ENCODE data around the gene CPD.

The CPD gene

GRCh38 chr17:30357476-30357875 is 21.3 kb upstream of the CPD start:
- no peak for FAIRE-seq

GRCh38 chr17:30358055-30358760 is 20.5 kb upstream of the CPD start:
- FAIRE-seq = no peak

GRCh38 chr17:30360086-30360808 is 18.5 kb upstream of the CPD start:
- no peak for FAIRE-seq

GRCh38 chr17:30361766-30362279 is 16.9 kb upstream of the CPD start:
- no peak for FAIRE-seq

- FAIRE-seq = no peak
Observed at GRCh38 chr17:30363715-30364202, 15.0 kb upstream of the CPD start.

- FAIRE-seq = no peak
Observed at GRCh38 chr17:30366536-30366935, 12.2 kb upstream of the CPD start.

- FAIRE-seq = no peak
Observed at GRCh38 chr17:30368912-30369720, 9.6 kb upstream of the CPD start.

- no peak for FAIRE-seq
Observed at GRCh38 chr17:30369995-30370394, 8.7 kb upstream of the CPD start.

GRCh38 chr17:30372755-30373154 is 6.0 kb upstream of the CPD start:
- no peak for FAIRE-seq

- no peak for FAIRE-seq
Observed at GRCh38 chr17:30375661-30376060, 3.1 kb upstream of the CPD start.

- FAIRE-seq = no peak
Observed at GRCh38 chr17:30376621-30377452, 1.9 kb upstream of the CPD start.

- no peak for FAIRE-seq
Observed at GRCh38 chr17:30377574-30378240, 1.0 kb upstream of the CPD start.

- no peak for FAIRE-seq
Observed at GRCh38 chr17:30378241-30378824, 394 bp upstream of the CPD start.

- no peak for FAIRE-seq
Observed at GRCh38 chr17:30379303-30379902, 676 bp downstream of the CPD start.

GRCh38 chr17:30379903-30380381 is 1.2 kb downstream of the CPD start:
- FAIRE-seq = no peak

GRCh38 chr17:30380643-30381339 is 2.1 kb downstream of the CPD start:
- no peak for FAIRE-seq

GRCh38 chr17:30381340-30381659 is 2.6 kb downstream of the CPD start:
- no peak for FAIRE-seq

- no peak for FAIRE-seq
Observed at GRCh38 chr17:30382345-30382744, 3.6 kb downstream of the CPD start.

- no peak for FAIRE-seq
Observed at GRCh38 chr17:30388321-30389179, 9.8 kb downstream of the CPD start.

All from colon (tissue), 2 donors.